ENCODE measurements around the gene BCAN. TPM values are rescaled to one million over a fixed set of nuclear protein-coding genes. Genes with fewer than 3 reads are reported as not detected.

Gene BCAN
- total RNA-seq, 2 experiments from 2014 or later, result not detected

DNA sequence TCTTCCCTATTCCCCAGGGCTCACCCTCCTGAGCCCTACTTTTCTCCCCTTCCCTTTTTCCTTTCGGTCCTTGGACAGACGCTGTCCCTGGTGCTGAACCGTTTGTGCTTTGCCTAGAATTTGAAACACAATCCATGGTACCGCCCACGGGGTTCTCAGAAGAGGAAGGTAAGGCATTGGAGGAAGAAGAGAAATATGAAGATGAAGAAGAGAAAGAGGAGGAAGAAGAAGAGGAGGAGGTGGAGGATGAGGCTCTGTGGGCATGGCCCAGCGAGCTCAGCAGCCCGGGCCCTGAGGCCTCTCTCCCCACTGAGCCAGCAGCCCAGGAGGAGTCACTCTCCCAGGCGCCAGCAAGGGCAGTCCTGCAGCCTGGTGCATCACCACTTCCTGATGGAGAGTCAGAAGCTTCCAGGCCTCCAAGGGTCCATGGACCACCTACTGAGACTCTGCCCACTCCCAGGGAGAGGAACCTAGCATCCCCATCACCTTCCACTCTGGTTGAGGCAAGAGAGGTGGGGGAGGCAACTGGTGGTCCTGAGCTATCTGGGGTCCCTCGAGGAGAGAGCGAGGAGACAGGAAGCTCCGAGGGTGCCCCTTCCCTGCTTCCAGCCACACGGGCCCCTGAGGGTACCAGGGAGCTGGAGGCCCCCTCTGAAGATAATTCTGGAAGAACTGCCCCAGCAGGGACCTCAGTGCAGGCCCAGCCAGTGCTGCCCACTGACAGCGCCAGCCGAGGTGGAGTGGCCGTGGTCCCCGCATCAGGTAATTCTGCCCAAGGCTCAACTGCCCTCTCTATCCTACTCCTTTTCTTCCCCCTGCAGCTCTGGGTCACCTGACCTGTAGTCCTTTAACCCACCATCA, 10.4 kb downstream of the BCAN start:
- DNase-seq, result peak in 1 of 14 experiments; percentile 12
- intact Hi-C loops (cut with DNase I, micrococcal nuclease), result no loop called here
- H3K9me3 ChIP-seq (ENCODE audit: control insufficient read depth in 1 of 2, insufficient read depth in 1 of 2, low read length in 2 of 2), result peaks cover 0 to 20% of the 10 kb centered on the region in 2 experiments
- TF ChIP-seq, protein P1, sequence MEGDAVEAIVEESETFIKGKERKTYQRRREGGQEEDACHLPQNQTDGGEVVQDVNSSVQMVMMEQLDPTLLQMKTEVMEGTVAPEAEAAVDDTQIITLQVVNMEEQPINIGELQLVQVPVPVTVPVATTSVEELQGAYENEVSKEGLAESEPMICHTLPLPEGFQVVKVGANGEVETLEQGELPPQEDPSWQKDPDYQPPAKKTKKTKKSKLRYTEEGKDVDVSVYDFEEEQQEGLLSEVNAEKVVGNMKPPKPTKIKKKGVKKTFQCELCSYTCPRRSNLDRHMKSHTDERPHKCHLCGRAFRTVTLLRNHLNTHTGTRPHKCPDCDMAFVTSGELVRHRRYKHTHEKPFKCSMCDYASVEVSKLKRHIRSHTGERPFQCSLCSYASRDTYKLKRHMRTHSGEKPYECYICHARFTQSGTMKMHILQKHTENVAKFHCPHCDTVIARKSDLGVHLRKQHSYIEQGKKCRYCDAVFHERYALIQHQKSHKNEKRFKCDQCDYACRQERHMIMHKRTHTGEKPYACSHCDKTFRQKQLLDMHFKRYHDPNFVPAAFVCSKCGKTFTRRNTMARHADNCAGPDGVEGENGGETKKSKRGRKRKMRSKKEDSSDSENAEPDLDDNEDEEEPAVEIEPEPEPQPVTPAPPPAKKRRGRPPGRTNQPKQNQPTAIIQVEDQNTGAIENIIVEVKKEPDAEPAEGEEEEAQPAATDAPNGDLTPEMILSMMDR (IDR thresholded peaks at IDR 0.05), result no peak
- H3K27ac ChIP-seq (ENCODE audit: low read depth in 1 of 2, low read length in 2 of 2), result no peak overlapping the region
- no peaks in the 10 kb centered on the region for H3K36me3 ChIP-seq (ENCODE audit: insufficient read depth, low read length)
- peaks cover 97% of the 10 kb centered on the region for H3K27me3 Mint-ChIP-seq
- no peaks in the 10 kb centered on the region for H3K9me3 Mint-ChIP-seq
- ChIA-PET POLR2A (interaction anchor here (0.5 kb wide), 1 partner anchor 440 kb away, joined by 3 read pairs; the partner anchor contains the start of gene PMF1), CTCF (interaction anchor here (1.2 kb wide), 1 partner anchor 74 kb away, joined by 3 read pairs; no protein-coding TSS in a partner anchor)
- peaks cover 64 to 81% of the 10 kb centered on the region in 2 experiments for H3K27me3 ChIP-seq (ENCODE audit: control insufficient read depth in 1 of 2, insufficient read depth in 2 of 2, low read length in 2 of 2)
- peaks cover 15% of the 10 kb centered on the region for H3K4me1 Mint-ChIP-seq (ENCODE audit: low read depth)
- H3K4me3 Mint-ChIP-seq, result no peak overlapping the region
- H3K4me1 ChIP-seq (ENCODE audit: insufficient read depth, low read length), result peaks cover 13% of the 10 kb centered on the region
- H3K27ac Mint-ChIP-seq, result no peak overlapping the region
- H3K36me3 Mint-ChIP-seq (ENCODE audit: low read depth), result no peaks in the 10 kb centered on the region
- no peak for ATAC-seq (ENCODE audit: poor library complexity)
- H3K4me3 ChIP-seq (ENCODE audit: low read length), result no peak overlapping the region

DNA sequence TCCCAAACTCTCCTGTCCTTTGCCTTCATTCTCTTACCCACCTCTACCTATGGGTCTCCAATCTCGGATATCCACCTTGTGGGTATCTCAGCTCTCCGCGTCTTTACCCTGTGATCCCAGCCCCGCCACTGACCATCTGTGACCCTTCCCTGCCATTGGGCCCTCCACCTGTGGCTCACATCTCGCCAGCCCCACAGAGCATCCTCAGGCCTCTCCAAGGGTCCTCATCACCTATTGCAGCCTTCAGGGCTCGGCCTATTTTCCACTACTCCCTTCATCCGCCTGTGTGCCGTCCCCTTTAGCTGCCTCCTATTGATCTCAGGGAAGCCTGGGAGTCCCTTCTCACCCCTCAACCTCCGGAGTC, 11.1 kb downstream of the BCAN start:
- peaks cover 59 to 77% of the 10 kb centered on the region in 2 experiments for H3K27me3 ChIP-seq (ENCODE audit: control insufficient read depth in 1 of 2, insufficient read depth in 2 of 2, low read length in 2 of 2)
- POLR2A ChIA-PET, result no interaction called here
- H3K9me3 Mint-ChIP-seq, result no peaks in the 10 kb centered on the region

DNA sequence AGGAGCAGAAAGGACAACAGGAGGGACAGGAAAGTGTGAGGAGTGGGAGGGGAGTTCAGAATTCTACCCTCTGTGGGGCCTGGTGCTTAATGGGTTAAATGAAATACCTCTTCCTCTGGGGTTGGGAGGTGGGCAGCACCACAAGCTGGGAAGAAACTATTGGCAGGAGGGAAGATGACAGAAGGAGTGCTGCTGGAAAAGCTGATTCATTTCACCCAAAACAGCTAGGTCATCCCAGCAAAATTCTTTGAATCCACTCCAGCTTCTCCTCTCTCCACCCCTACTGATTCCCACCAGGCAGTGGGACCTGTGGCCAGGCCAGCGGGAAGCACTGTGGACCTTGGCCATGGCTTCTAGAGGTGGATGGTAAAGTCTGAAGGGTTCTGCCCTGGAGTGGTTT, 12.8 kb downstream of the BCAN start:
- ATAC-seq (ENCODE audit: poor library complexity) (no peak), DNase-seq (no peak)
- H3K4me3 Mint-ChIP-seq, result no peak overlapping the region
- H3K27me3 Mint-ChIP-seq, result peaks cover 83% of the 10 kb centered on the region
- H3K36me3 Mint-ChIP-seq (ENCODE audit: low read depth), result no peaks in the 10 kb centered on the region
- H3K27ac ChIP-seq (ENCODE audit: low read depth in 1 of 2, low read length in 2 of 2), result no peak overlapping the region
- H3K36me3 ChIP-seq (ENCODE audit: insufficient read depth, low read length), result no peaks in the 10 kb centered on the region
- H3K9me3 Mint-ChIP-seq, result no peaks in the 10 kb centered on the region
- TF ChIP-seq, protein P1 (IDR thresholded peaks at IDR 0.05), result no peak
- intact Hi-C loops (cut with DNase I, micrococcal nuclease), result no loop called here
- peaks cover 32% of the 10 kb centered on the region for H3K4me1 Mint-ChIP-seq (ENCODE audit: low read depth)
- peaks cover 59 to 74% of the 10 kb centered on the region in 2 experiments for H3K27me3 ChIP-seq (ENCODE audit: control insufficient read depth in 1 of 2, insufficient read depth in 2 of 2, low read length in 2 of 2)
- ChIA-PET POLR2A (no interaction called here), CTCF (interaction anchor here (1.4 to 1.5 kb wide), 2 partner anchors 27 to 30 kb away, joined by 3 to 4 read pairs; no protein-coding TSS in a partner anchor)
- H3K4me1 ChIP-seq (ENCODE audit: insufficient read depth, low read length), result peaks cover 35% of the 10 kb centered on the region
- H3K9me3 ChIP-seq (ENCODE audit: control insufficient read depth in 1 of 2, insufficient read depth in 1 of 2, low read length in 2 of 2), result peaks cover 0 to 18% of the 10 kb centered on the region in 2 experiments
- no peak overlapping the region for H3K27ac Mint-ChIP-seq
- H3K4me3 ChIP-seq (ENCODE audit: low read length), result no peak overlapping the region

More for the DNA sequence above, 11.1 kb downstream of the BCAN start:
- peaks cover 21% of the 10 kb centered on the region for H3K4me1 Mint-ChIP-seq (ENCODE audit: low read depth)
- H3K36me3 Mint-ChIP-seq (ENCODE audit: low read depth), result no peaks in the 10 kb centered on the region
- H3K4me3 Mint-ChIP-seq, result no peak overlapping the region
- intact Hi-C loops (cut with DNase I, micrococcal nuclease), result no loop called here
- H3K27me3 Mint-ChIP-seq, result peaks cover 96% of the 10 kb centered on the region
- H3K36me3 ChIP-seq (ENCODE audit: insufficient read depth, low read length), result no peaks in the 10 kb centered on the region
- CTCF ChIA-PET, result interaction anchor here (1.2 kb wide), 1 partner anchor 73 kb away, joined by 3 read pairs; no protein-coding TSS in a partner anchor
- H3K4me1 ChIP-seq (ENCODE audit: insufficient read depth, low read length), result peaks cover 19% of the 10 kb centered on the region
- no peak overlapping the region for H3K27ac Mint-ChIP-seq
- TF ChIP-seq, protein P1 (IDR thresholded peaks at IDR 0.05), result no peak
- H3K9me3 ChIP-seq (ENCODE audit: control insufficient read depth in 1 of 2, insufficient read depth in 1 of 2, low read length in 2 of 2), result peaks cover 0 to 18% of the 10 kb centered on the region in 2 experiments
- no peak overlapping the region for H3K27ac ChIP-seq (ENCODE audit: low read depth in 1 of 2, low read length in 2 of 2)
- no peak for DNase-seq
- no peak overlapping the region for H3K4me3 ChIP-seq (ENCODE audit: low read length)
- no peak for ATAC-seq (ENCODE audit: poor library complexity)
